HG02938 (cell line): ENCODE results near the gene CPHXL.

Source experiments
- ATAC-seq: cut with Tn5 transposase; IDR thresholded peaks from one replicate; pipeline ENCODE4 v1.9.1; 2021; ENCODE audit warnings: mild to moderate bottlenecking, moderate library complexity; ENCODE audit not compliant: unreplicated experiment

The CPHXL gene

DNA sequence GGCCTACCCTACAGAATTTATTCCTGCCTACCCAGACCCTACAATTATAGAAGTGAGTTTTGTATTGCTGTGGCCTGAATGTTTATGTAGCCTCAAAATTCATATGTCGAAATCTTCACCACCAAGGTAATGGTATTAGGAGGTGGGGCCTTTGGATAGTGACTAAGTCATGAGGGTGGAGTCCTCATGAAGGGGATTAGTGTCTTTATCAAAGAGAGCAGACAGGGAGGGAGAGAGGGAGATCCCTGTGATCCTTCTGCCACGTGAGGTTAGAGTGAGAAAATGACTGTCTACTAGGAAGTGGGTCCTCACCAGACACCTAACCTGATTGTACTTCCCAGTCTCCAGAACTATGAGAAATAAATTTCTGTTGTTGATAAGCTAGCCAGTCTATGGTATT is 24.0 kb downstream of the CPHXL start:
- no peak for ATAC-seq

DNA sequence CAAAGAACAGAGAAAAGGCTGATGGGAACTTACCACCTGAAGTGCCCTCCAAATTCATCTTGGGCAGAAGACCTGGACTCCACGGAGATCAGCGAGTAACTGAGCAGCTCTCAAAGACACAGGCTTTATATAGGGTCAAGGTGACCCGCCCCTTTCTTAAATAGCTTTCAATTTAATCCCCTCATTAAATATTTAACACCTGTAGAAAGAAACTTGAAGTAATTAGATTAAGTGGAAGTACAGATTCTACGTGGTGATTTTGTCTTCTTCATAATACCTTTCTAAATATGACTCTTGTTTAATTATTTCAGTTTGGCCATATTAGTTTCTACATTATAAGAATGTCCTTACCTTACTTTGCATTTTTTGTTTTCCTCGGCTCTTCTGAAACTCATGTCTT is 24.9 kb downstream of the CPHXL start, which contains the start of gene DUXB:
DUXB (minus strand) TSS at position 101 of the 400 bp plus-strand sequence; CDS start at position 58, 43 bp downstream.
- no peak for ATAC-seq

DNA sequence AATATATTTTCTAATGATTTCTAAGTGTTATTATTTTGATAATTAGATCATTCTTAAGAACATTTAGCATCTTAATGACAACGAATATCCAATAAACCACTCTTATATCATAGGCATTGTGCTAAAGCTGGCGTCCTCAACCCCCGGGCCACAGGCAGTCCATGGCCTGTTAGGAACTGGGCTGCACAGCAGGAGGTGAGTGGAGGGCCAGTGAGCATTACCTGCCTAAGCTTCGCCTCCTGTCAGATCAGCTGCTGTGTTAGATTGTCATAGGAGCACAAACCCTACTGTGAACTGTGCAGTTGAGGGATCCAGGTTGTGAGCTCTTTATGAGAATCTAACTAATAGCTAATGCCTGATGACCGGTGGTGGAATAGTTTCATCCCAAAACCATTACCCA is 28.7 kb downstream of the CPHXL start:
- ATAC-seq = no peak

DNA sequence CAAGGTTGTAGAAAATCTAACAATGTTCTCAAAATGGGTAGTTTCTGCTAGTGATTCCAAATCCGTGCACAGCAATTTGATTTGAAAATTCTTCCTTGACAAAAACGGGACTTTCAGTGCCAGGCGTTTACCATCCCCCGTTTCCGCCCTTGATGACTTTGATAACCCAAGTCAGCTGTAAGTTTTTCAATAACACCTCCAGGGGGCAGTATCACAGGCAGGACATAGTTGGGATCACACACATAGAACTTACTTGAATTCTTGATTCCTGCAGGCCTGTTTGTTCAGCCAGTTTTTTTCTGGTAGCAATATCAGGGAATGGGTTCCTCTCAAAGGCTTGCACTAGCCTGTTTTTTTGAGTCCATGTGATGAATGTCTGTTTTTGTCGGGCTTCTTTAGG is 30.6 kb downstream of the CPHXL start:
- ATAC-seq = no peak

DNA sequence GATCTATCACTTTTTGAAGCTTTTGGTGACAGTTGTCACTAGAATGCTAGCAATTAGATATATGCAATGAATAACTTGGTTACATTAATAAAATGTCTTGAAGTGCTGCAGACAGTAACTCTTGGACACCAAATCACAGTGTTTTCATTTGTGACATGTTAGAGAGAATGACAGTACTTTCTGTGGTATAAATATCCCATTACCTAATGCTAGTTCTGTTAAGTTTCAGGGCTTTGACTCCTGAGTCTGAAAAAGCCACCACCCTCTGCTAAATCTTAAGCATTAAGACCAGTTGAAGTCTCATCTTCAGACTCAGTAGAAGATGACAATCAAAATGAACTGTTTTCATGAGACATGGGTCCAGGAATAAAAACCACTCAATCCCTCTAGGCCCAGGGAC is 38.9 kb downstream of the CPHXL start:
- ATAC-seq = no peak

DNA sequence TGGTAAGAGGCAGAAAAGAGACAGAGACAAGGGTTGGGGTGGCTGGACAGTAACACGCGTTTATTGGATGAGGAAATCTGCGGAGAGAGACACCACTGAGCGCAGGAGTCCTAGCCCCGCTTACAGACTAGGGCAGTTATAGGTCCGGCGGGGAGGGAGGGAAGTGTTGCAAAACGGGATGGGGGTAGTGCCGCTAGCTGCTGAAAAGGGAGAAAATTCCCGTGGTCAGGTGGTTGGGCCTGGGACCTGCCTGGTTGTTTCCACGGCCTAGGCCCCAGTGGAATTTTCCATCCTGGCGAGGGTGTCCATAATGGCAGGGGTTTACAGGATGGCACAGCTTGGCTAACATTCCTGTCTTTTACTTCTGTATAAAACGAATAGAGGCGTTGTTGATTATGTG is 44.0 kb downstream of the CPHXL start:
- ATAC-seq = no peak

DNA sequence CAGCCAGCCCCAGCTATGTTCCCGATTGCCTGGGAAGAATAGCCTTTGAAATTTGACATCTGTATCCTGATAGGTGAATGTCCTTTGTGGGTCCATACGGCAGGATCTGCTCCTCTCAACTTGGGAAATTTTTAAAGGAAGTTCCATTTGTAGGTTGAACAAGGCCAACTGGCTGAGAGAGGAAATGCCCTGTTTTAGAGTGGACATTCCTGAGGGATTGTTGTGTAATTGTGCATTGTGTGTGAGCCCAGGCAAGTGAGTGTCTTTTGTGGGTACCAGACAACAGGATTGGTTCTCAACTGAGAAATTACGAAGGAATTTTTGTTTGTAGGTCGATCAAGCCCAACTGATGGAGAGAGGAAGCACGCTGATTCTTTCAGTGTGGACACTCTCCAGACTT is 46.9 kb downstream of the CPHXL start:
- ATAC-seq = no peak

DNA sequence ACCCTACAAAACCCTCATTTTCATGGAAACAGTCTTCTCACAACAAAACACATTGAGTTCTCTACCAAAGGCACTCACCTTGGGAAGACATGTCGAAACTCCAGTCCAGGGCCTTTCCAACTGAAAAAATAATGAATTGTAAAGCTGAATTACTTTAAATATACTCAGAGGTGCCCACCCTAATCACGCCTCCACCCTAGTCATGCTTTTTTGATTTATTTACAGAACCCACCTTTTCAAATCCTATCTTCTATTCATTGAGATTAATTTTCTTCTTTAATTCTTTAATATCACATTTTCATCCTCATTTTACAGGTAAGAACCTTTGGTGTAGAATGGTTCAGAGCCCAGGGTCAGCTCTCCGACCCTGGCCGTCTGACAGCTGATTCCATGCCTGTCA is 49.4 kb downstream of the CPHXL start, which contains the start of gene CPHXL2:
CPHXL2 (minus strand) TSS at position 101 of the 400 bp plus-strand sequence; CDS start at position 91, 10 bp downstream.
- ATAC-seq = no peak

DNA sequence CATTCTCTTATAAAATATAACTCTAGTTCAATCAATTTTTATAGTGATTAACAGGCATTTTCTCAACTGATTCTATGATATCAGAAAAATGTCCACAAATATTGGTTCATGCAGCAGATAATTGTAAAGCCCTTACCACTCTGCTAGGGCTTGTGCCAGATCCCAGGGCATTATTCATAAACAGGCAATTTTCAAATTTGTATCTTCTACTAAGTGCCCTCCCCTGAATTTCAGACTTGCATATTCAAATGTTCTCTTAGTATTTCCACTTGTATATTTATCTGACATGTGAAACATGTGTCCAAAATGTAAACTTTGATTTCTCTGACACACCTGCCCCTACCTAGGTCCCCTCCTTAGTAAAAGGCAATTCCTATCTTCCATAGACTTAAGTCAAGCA is 58.8 kb downstream of the CPHXL start:
- no peak for ATAC-seq
